Measurements from ENCODE around the gene CORO1A.

GRCh38 chr16:30179195-30179594, 4.2 kb upstream of the CORO1A start:
- TF ChIP-seq CTCF (IDR thresholded peaks at IDR 0.05; ENCODE audit: borderline replicate concordance, extremely low read depth, low read length, poor library complexity, severe bottlenecking) = no peak
- no peak for TF ChIP-seq EZH2 (IDR thresholded peaks at IDR 0.05; ENCODE audit: borderline replicate concordance, low read depth, low read length, severe bottlenecking)
